ENCODE results near the gene TMEM269.

GRCh38 chr1:42767510-42768000 is 17.2 kb upstream of the TMEM269 start:
- no peak for TF ChIP-seq CTCF (IDR thresholded peaks at IDR 0.05)
- no peak for TF ChIP-seq POLR2A (IDR thresholded peaks at IDR 0.05)
- no peak for TF ChIP-seq POLR2AphosphoS5 (IDR thresholded peaks at IDR 0.05)

Data from breast epithelium (tissue), 3 donors.